Measurements from ENCODE around the gene PDE4D. TPM values are rescaled to one million over a fixed set of nuclear protein-coding genes. Genes with fewer than 3 reads are reported as not detected.

Gene PDE4D
- total and polyA plus RNA-seq, 2 of the 4 experiments (the other 2 are of a cell fraction): 1.4 to 7.9 TPM

DNA sequence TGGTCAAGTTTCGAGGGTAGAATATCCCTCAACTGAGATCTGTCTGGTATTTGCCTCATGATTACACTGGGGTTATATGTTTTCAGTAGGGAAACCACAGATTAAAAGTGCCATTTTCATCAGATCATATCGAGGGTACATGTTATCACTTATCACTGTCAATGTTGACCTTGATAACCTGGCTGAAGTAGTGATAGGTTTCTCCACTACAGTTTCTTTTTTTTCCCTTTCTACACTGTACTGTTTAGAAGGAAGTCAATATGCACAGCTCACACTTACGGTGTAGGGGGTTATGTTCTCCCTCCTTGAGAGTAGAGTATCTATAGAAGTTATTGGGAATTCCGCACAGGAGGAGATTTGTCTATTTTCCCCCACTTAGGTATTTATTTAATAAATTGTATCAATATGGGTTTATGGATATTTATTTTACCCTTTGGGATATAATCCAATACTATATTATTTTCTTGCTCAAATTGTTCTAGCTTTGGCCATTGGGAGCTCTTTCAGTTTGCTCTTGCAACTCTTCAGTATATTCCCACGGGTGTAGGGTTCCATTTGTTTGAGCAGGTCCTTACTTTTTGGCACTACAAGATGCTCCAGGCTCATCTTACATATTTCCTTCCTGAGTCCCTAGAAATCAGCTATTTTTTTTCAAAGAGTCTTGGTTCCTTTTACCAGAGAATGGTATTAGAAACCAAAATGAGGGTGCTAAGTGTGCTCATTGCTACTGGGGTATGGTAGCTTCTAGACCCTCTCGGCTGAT lies 866.2 kb downstream of the PDE4D start (continued):
- TF ChIP-seq, protein P1, sequence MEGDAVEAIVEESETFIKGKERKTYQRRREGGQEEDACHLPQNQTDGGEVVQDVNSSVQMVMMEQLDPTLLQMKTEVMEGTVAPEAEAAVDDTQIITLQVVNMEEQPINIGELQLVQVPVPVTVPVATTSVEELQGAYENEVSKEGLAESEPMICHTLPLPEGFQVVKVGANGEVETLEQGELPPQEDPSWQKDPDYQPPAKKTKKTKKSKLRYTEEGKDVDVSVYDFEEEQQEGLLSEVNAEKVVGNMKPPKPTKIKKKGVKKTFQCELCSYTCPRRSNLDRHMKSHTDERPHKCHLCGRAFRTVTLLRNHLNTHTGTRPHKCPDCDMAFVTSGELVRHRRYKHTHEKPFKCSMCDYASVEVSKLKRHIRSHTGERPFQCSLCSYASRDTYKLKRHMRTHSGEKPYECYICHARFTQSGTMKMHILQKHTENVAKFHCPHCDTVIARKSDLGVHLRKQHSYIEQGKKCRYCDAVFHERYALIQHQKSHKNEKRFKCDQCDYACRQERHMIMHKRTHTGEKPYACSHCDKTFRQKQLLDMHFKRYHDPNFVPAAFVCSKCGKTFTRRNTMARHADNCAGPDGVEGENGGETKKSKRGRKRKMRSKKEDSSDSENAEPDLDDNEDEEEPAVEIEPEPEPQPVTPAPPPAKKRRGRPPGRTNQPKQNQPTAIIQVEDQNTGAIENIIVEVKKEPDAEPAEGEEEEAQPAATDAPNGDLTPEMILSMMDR (conservative IDR thresholded peaks at IDR 0.05; ENCODE audit: low read depth, low read length): no peak
- TF ChIP-seq RAD21 (IDR thresholded peaks at IDR 0.05; ENCODE audit: low read length) (no peak), POLR2A (IDR thresholded peaks at IDR 0.05; ENCODE audit: low read depth, low read length) (no peak), CHD1 (IDR thresholded peaks at IDR 0.05; ENCODE audit: low read depth, low read length) (no peak)

DNA sequence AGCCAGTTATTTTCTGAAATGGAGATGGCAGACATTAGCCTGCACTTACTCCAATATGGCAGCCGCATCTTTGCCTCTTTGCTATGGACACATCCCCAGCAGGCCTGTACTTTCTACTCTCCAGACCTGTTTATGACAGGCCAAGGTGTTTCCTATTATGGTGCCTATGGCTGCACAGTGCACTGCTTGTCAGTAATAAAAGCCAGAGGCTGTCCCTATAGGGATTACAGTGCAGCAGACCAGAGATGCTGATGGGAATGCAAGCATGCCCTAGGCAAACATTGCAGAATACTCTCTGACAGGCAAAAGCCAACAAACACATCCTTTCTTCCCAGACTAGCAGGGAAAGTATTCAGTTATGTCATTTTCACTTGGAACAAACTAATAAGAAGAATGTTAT lies 867.8 kb downstream of the PDE4D start:
- Histone ChIP-seq H3K23ac (ENCODE audit: low read depth, low read length) (no peak overlapping the region), H4K20me1 (ENCODE audit: insufficient read depth, low read length) (peaks cover 13% of the 10 kb centered on the region), H3K4me3 (ENCODE audit: insufficient read depth, low read depth, low read length) (no peak overlapping the region), H3K9me3 (ENCODE audit: control insufficient read depth, insufficient read depth, low read length) (no peaks in the 10 kb centered on the region), H3K4me1 (ENCODE audit: control insufficient read depth, insufficient read depth, low read length) (peaks cover 4% of the 10 kb centered on the region; the same call in 1 of the 2 replicates), H2AK5ac (ENCODE audit: low read depth, low read length) (no peak overlapping the region), H3K79me1 (ENCODE audit: low read depth in 1 of 2, low read length in 2 of 2) (peaks cover 20 to 38% of the 10 kb centered on the region in 2 experiments), H3K18ac (ENCODE audit: low read depth, low read length) (no peak overlapping the region), H3K9me1 (ENCODE audit: insufficient read depth, low read length) (peaks cover 3% of the 10 kb centered on the region; the same call in 1 of the 2 replicates), H3K4me2 (ENCODE audit: low read depth, low read length) (no peak overlapping the region), H2BK15ac (ENCODE audit: low read depth, low read length) (no peak overlapping the region), H2BK20ac (ENCODE audit: low read depth, low read length) (no peak overlapping the region), H2AFZ (replicated peaks; ENCODE audit: low read length, poor library complexity) (no peak overlapping the region), H3K27ac (ENCODE audit: insufficient read depth, low read length) (no peak overlapping the region), H3K9ac (ENCODE audit: low read depth, low read length) (no peak overlapping the region), H4K5ac (ENCODE audit: low read depth, low read length) (no peak overlapping the region), H2BK120ac (ENCODE audit: low read depth, low read length) (no peak overlapping the region), H3K36me3 (ENCODE audit: control insufficient read depth, insufficient read depth, low read length) (peaks cover 16% of the 10 kb centered on the region), H3K4ac (ENCODE audit: low read depth, low read length) (no peak overlapping the region), H2BK5ac (ENCODE audit: low read depth, low read length, poor library complexity, severe bottlenecking) (no peak overlapping the region), H2AK9ac (replicated peaks; ENCODE audit: low read depth, low read length, poor library complexity) (no peak overlapping the region), H4K91ac (ENCODE audit: insufficient read depth, low read depth, low read length) (no peak overlapping the region), H4K8ac (ENCODE audit: low read depth in 2 of 2, low read length in 2 of 2) (no peak overlapping the region), H3K56ac (ENCODE audit: extremely low read depth, insufficient read depth, low read length) (no peak overlapping the region), H3K27me3 (ENCODE audit: control insufficient read depth, insufficient read depth, low read length) (no peaks in the 10 kb centered on the region), H3K14ac (replicated peaks; ENCODE audit: low read depth, low read length) (no peak overlapping the region)
- ChIA-PET CTCF (no interaction called here), POLR2A (ENCODE audit: unreplicated experiment) (no interaction called here)
- dilution Hi-C loops (cut with HindIII; ENCODE audit: low sequenced_read_pairs, unreplicated experiment) (no loop called here), intact Hi-C loops (cut with micrococcal nuclease) (no loop called here), in situ Hi-C loops (cut with MboI; ENCODE audit: low sequenced_read_pairs) (no loop called here)
- WGBS, 2 experiments (ENCODE audit: extremely low coverage in 2 of 2, insufficient read length in 1 of 2): no CpG with 5 or more reads among the region's 1 CpG
- ATAC-seq (ENCODE audit: low read depth): peak; percentile 91
- no TSS peak for BruUV-seq (replicated peaks)
- DNase-seq: peak; percentile 41
- TF ChIP-seq NFE2L2 (IDR thresholded peaks at IDR 0.05; ENCODE audit: low read depth, low read length) (no peak), RAD21 (IDR thresholded peaks at IDR 0.05; ENCODE audit: low read length) (no peak), RFX5 (IDR thresholded peaks at IDR 0.05; ENCODE audit: low read depth, low read length) (no peak), CEBPB (IDR thresholded peaks at IDR 0.05; ENCODE audit: low read depth, low read length) (no peak), MAZ (IDR thresholded peaks at IDR 0.05; ENCODE audit: borderline replicate concordance, low read depth, low read length) (no peak), MAFK (IDR thresholded peaks at IDR 0.05; ENCODE audit: low read depth, low read length) (no peak), FOS (IDR thresholded peaks at IDR 0.05; ENCODE audit: low read depth, low read length) (no peak), MXI1 (IDR thresholded peaks at IDR 0.05; ENCODE audit: borderline replicate concordance, low read depth, low read length) (no peak), SMC3 (IDR thresholded peaks at IDR 0.05; ENCODE audit: low read depth, low read length) (no peak), BHLHE40 (IDR thresholded peaks at IDR 0.05; ENCODE audit: low read depth, low read length) (no peak)
- TF ChIP-seq, protein P2, sequence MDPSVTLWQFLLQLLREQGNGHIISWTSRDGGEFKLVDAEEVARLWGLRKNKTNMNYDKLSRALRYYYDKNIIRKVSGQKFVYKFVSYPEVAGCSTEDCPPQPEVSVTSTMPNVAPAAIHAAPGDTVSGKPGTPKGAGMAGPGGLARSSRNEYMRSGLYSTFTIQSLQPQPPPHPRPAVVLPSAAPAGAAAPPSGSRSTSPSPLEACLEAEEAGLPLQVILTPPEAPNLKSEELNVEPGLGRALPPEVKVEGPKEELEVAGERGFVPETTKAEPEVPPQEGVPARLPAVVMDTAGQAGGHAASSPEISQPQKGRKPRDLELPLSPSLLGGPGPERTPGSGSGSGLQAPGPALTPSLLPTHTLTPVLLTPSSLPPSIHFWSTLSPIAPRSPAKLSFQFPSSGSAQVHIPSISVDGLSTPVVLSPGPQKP (IDR thresholded peaks at IDR 0.05; ENCODE audit: borderline replicate concordance, low read depth, low read length): no peak

All from IMR-90 (cell line).